Spleen (tissue), 7 donors: ENCODE data around the gene PLAAT3.

Source experiments
- CTCF ChIP-seq, 11 experiments: fragments of 200-600 bp in 7 of 11; fragments of 450-650 bp in 4 of 11; sonication (generic) in 4 of 11; IDR thresholded peaks in 8 of 11; conservative IDR thresholded peaks in 3 of 11; 1 replicate in 7 of 11; 2 replicates in 4 of 11; pipeline versions ENCODE4 v1.4.0 to v1.8.0; 2016 to 2021; ENCODE audit warnings: antibody characterized with exemption in 11 of 11, inconsistent platforms in 4 of 11, mild to moderate bottlenecking in 1 of 11
- POLR2A ChIP-seq, 3 donors: fragments of 450-650 bp; IDR thresholded peaks; one replicate each; pipeline ENCODE4 v1.5.1; 2017; ENCODE audit warnings: antibody characterized with exemption in 3 of 3, mild to moderate bottlenecking in 1 of 3
- POLR2AphosphoS5 ChIP-seq, 3 donors: sonication (generic); formaldehyde crosslinking; IDR thresholded peaks; one replicate each; pipeline ENCODE4 v1.5.1; 2017; ENCODE audit warnings: antibody characterized with exemption in 3 of 3
- donor health status: DM: no; HTN: no; CAD: no; lungs with moderate emphysema.
- donor health status: DM: no; HTN: no; CAD: no.
- donor health status: DM: no; HTN: no; CAD: no.

GRCh38 chr11:63560506-63561180, 53.6 kb downstream of the PLAAT3 start:
- TF ChIP-seq CTCF (IDR thresholded peaks at IDR 0.05 in 8 of 11, conservative IDR thresholded peaks at IDR 0.05 in 3 of 11) (no peak), POLR2A (IDR thresholded peaks at IDR 0.05) (no peak), POLR2AphosphoS5 (IDR thresholded peaks at IDR 0.05) (no peak)
